MM.1S (cell line): Measurements from ENCODE around the gene FXR1.
A peak's percentile ranks its signal among the peaks of the same experiment; 100 is the strongest.
"Not testable (repeated sequence)": the region's sequence is repeated elsewhere in the genome, so short reads cannot be mapped to it uniquely, and the experiment has no call there.

Experiments used
- DNase-seq: peaks from one replicate; pipeline ENCODE4 v3.0.0-alpha.2; 2015
- H2AFZ ChIP-seq: fragments of 300-600 bp; sonication (generic); 2 replicates; pipeline ENCODE4 v1.6.0; 2016; ENCODE audit warnings: antibody characterized with exemption, low read length
- H3F3A ChIP-seq: fragments of 300-600 bp; sonication (generic); 2 replicates; pipeline ENCODE4 v1.6.1; 2016; ENCODE audit warnings: mild to moderate bottlenecking, antibody characterized with exemption, low read length, moderate library complexity, mixed read lengths; ENCODE audit not compliant: insufficient read depth
- H3K27ac ChIP-seq: fragments of 300-600 bp; sonication (generic); 2 replicates; pipeline ENCODE4 v1.5.1; 2016; ENCODE audit warnings: mild to moderate bottlenecking, low read length
- H3K27me3 ChIP-seq: fragments of 300-600 bp; sonication (generic); replicated peaks from 2 replicates; pipeline ENCODE4 v1.6.0; 2016; ENCODE audit warnings: low read length; ENCODE audit not compliant: insufficient read depth
- H3K36me3 ChIP-seq: fragments of 300-600 bp; sonication (generic); replicated peaks from 2 replicates; pipeline ENCODE4 v1.6.1; 2016; ENCODE audit warnings: mild to moderate bottlenecking, low read length, mixed read lengths; ENCODE audit not compliant: insufficient read depth
- H3K4me1 ChIP-seq: fragments of 300-600 bp; sonication (generic); 2 replicates; pipeline ENCODE4 v1.6.1; 2016; ENCODE audit warnings: low read length, mixed read lengths
- H3K4me2 ChIP-seq: fragments of 300-600 bp; sonication (generic); 2 replicates; pipeline ENCODE4 v1.6.0; 2016; ENCODE audit warnings: low read depth, low read length
- H3K4me3 ChIP-seq: fragments of 300-600 bp; sonication (generic); 2 replicates; pipeline ENCODE4 v1.5.1; 2016; ENCODE audit warnings: low read length, mixed read lengths
- H3K79me2 ChIP-seq: fragments of 300-600 bp; sonication (generic); 2 replicates; pipeline ENCODE4 v1.6.1; 2016; ENCODE audit warnings: mixed run types, low read length, mixed read lengths
- H3K9ac ChIP-seq: fragments of 300-600 bp; sonication (generic); 2 replicates; pipeline ENCODE4 v1.6.1; 2016; ENCODE audit warnings: low read length, mixed read lengths
- H3K9me2 ChIP-seq: fragments of 300-600 bp; sonication (generic); replicated peaks from 2 replicates; pipeline ENCODE4 v1.6.1; 2016; ENCODE audit warnings: mild to moderate bottlenecking, low read length, mixed read lengths; ENCODE audit not compliant: insufficient read depth
- H3K9me3 ChIP-seq: fragments of 300-600 bp; sonication (generic); replicated peaks from 2 replicates; pipeline ENCODE4 v1.6.1; 2016; ENCODE audit warnings: mild to moderate bottlenecking, low read length, mixed read lengths; ENCODE audit not compliant: insufficient read depth
- H4K20me1 ChIP-seq: fragments of 300-600 bp; sonication (generic); 2 replicates; pipeline ENCODE4 v1.6.1; 2016; ENCODE audit warnings: mild to moderate bottlenecking, low read length, moderate library complexity, mixed read lengths; ENCODE audit not compliant: insufficient read depth
- CTCF ChIP-seq: fragments of 300-600 bp; sonication (generic); IDR thresholded peaks from 2 replicates; pipeline ENCODE4 v1.5.1; 2016; ENCODE audit warnings: antibody characterized with exemption, low read length, mixed read lengths
- EZH2 ChIP-seq: fragments of 300-600 bp; sonication (generic); optimal IDR thresholded peaks from 2 replicates; pipeline ENCODE3; 2017; ENCODE audit warnings: low read depth, mild to moderate bottlenecking, antibody characterized with exemption, low read length, mixed read lengths
- EZH2phosphoT487 ChIP-seq: fragments of 300-600 bp; sonication (generic); IDR thresholded peaks from 2 replicates; pipeline ENCODE4 v1.6.1; 2018; ENCODE audit warnings: antibody characterized with exemption, low read length

Gene FXR1

DNA sequence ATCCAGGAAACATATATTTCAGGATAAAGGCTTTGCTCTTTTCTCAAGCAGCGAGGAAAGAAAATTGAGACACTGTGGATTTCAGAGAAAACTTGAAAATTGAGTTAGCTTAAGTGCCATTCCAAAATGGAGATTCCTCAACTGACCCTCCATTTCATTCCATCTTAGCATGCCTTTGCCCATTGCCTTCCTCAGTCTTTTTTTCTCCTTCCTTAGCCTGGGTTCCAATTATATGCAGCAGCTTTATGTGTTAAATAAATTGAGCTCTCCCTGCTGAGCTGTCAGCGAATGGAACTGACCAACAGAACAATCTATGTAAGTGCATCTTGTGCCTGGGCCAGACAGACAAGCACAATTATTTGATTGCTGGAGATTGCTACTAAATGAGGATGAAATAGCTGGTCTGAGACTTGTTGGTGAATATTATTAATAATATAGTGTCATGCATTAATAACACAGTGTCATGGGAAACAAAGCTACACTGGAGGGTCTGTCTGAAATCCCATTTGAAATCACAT is 84.0 kb downstream of the FXR1 start:
- H3K4me1 ChIP-seq: no peaks in the 10 kb centered on the region
- H3K9me2 ChIP-seq: no peaks in the 10 kb centered on the region
- H3F3A ChIP-seq: no peaks in the 10 kb centered on the region
- H3K4me3 ChIP-seq: no peak overlapping the region
- TF ChIP-seq EZH2: no peak
- no peak for TF ChIP-seq EZH2phosphoT487
- no peak for TF ChIP-seq CTCF
- H3K9me3 ChIP-seq: no peaks in the 10 kb centered on the region
- H3K79me2 ChIP-seq: no peaks in the 10 kb centered on the region
- no peak overlapping the region for H2AFZ ChIP-seq
- no peak overlapping the region for H3K9ac ChIP-seq
- H3K36me3 ChIP-seq: no peaks in the 10 kb centered on the region
- H4K20me1 ChIP-seq: no peaks in the 10 kb centered on the region
- no peak overlapping the region for H3K27ac ChIP-seq
- no peak overlapping the region for H3K4me2 ChIP-seq
- no peaks in the 10 kb centered on the region for H3K27me3 ChIP-seq
- peak; percentile 1 for DNase-seq

DNA sequence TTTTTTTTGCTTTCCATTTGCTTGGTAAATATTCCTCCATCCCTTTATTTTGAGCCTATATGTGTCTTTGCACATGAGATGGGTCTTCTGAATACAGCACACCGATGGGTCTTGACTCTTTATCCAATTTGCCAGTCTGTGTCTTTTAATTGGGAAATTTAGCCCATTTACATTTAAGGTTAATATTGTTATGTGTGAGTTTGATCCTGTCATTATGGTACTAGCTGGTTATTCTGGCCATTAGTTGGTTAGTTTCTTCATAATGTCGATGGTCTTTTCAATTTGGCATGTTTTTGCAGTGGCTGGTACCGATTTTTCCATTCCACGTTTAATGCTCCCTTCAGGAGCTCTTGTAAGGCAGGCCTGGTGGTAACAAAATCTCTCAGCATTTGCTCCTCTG is 89.9 kb downstream of the FXR1 start:
- not testable (repeated sequence) for H3F3A ChIP-seq, H3K27me3 ChIP-seq, H3K9me2 ChIP-seq, H3K4me1 ChIP-seq, H3K4me2 ChIP-seq, H3K9me3 ChIP-seq, H3K27ac ChIP-seq, H4K20me1 ChIP-seq, H3K36me3 ChIP-seq, H2AFZ ChIP-seq, H3K4me3 ChIP-seq, DNase-seq, H3K79me2 ChIP-seq, H3K9ac ChIP-seq

DNA sequence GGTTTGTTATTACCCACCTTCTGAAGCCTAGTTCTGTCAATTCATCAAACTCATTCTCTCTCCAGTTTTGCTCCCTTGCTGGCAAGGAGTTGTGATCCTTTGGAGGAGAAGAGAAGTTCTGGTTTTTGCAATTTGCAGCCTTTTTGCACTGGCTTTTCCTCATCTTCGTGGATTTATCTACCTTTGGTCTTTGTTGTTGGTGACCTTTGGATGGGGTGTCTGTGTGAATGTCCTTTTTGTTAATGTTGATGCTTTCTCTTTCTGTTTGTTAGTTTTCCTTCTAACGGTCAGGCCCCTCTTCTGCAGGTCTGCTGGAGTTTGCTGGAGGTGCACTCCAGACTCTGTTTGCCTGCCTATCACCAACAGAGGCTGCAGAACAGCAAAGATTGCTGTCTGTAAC is 91.0 kb downstream of the FXR1 start:
- H3K4me3 ChIP-seq, H3K4me2 ChIP-seq, H3K36me3 ChIP-seq, H3F3A ChIP-seq, DNase-seq, H3K27ac ChIP-seq, H3K9ac ChIP-seq, H3K4me1 ChIP-seq, H3K79me2 ChIP-seq, H3K9me2 ChIP-seq, H3K9me3 ChIP-seq, H3K27me3 ChIP-seq, H4K20me1 ChIP-seq: not testable (repeated sequence)
- peak overlapping the region; percentile 26; the same call in 1 of the 2 replicates for H2AFZ ChIP-seq

- H3K9me2 ChIP-seq: no peaks in the 10 kb centered on the region
- no peak for TF ChIP-seq CTCF
- TF ChIP-seq EZH2phosphoT487: no peak
- no peak for TF ChIP-seq EZH2
- no peaks in the 10 kb centered on the region for H3K36me3 ChIP-seq
- H3K4me1 ChIP-seq: no peaks in the 10 kb centered on the region
- no peaks in the 10 kb centered on the region for H3K9me3 ChIP-seq
- no peak overlapping the region for H2AFZ ChIP-seq
- H4K20me1 ChIP-seq: no peaks in the 10 kb centered on the region
- no peaks in the 10 kb centered on the region for H3K79me2 ChIP-seq
- DNase-seq: no peak
- no peak overlapping the region for H3K4me2 ChIP-seq
- no peaks in the 10 kb centered on the region for H3K27me3 ChIP-seq
- H3K4me3 ChIP-seq: no peak overlapping the region
- no peak overlapping the region for H3K27ac ChIP-seq
- H3K9ac ChIP-seq: no peak overlapping the region
- H3F3A ChIP-seq: no peaks in the 10 kb centered on the region
Observed at GRCh38 chr3:181006541-181006940, 94.1 kb downstream of the FXR1 start.
